DOHH2 (cell line): ENCODE results near the gene RMI2.

ENCODE experiments used
- H3F3A ChIP-seq: fragments of 200-600 bp; sonication (generic), shearing (Covaris generic); 2 replicates; pipeline ENCODE4 v1.6.0; 2016; ENCODE audit warnings: antibody characterized with exemption, mild to moderate bottlenecking; ENCODE audit not compliant: control insufficient read depth, insufficient read depth
- H3K27ac ChIP-seq: fragments of 200-600 bp; sonication (generic); 2 replicates; pipeline ENCODE4 v1.5.1; 2014; ENCODE audit warnings: low read depth, mild to moderate bottlenecking, low read length, moderate library complexity
- H3K27me3 ChIP-seq: fragments of 200-600 bp; sonication (generic); 2 replicates; pipeline ENCODE4 v1.6.1; 2014; ENCODE audit warnings: mild to moderate bottlenecking, low read length, mixed read lengths; ENCODE audit not compliant: control insufficient read depth
- H3K36me3 ChIP-seq: fragments of 200-600 bp; sonication (generic); 2 replicates; pipeline ENCODE4 v1.6.1; 2014; ENCODE audit warnings: mild to moderate bottlenecking, low read length, moderate library complexity, mixed read lengths; ENCODE audit not compliant: control insufficient read depth
- H3K4me1 ChIP-seq: fragments of 200-600 bp; sonication (generic); 2 replicates; pipeline ENCODE4 v1.6.1; 2014; ENCODE audit warnings: mild to moderate bottlenecking, low read length, mixed read lengths; ENCODE audit not compliant: control insufficient read depth
- H3K4me2 ChIP-seq: fragments of 200-600 bp; sonication (generic); 2 replicates; pipeline ENCODE4 v1.6.0; 2014; ENCODE audit warnings: mild to moderate bottlenecking, low read length, moderate library complexity
- H3K4me3 ChIP-seq: fragments of 200-600 bp; sonication (generic); 2 replicates; pipeline ENCODE4 v1.5.1; 2014; ENCODE audit warnings: mild to moderate bottlenecking, low read length, mixed read lengths
- H3K79me2 ChIP-seq: fragments of 200-600 bp; sonication (generic); 2 replicates; pipeline ENCODE4 v1.6.1; 2014; ENCODE audit warnings: mild to moderate bottlenecking, low read length, mixed read lengths; ENCODE audit not compliant: control insufficient read depth
- H3K9me2 ChIP-seq: fragments of 200-600 bp; sonication (generic); replicated peaks from 2 replicates; pipeline ENCODE4 v1.6.1; 2014; ENCODE audit warnings: mild to moderate bottlenecking, low read length, mixed read lengths; ENCODE audit not compliant: control insufficient read depth
- H3K9me3 ChIP-seq: fragments of 200-600 bp; sonication (generic); 2 replicates; pipeline ENCODE4 v1.6.1; 2014; ENCODE audit warnings: antibody characterized with exemption, low read length, mixed read lengths; ENCODE audit not compliant: control insufficient read depth, insufficient read depth
- H4K20me1 ChIP-seq: fragments of 200-600 bp; sonication (generic); 2 replicates; pipeline ENCODE4 v1.6.0; 2014; ENCODE audit warnings: low read depth, mild to moderate bottlenecking, antibody characterized with exemption, low read length, moderate library complexity; ENCODE audit not compliant: control insufficient read depth, insufficient read depth
- EZH2phosphoT487 ChIP-seq: fragments of 200-600 bp; sonication (generic); IDR thresholded peaks from 2 replicates; pipeline ENCODE4 v1.6.1; 2017; ENCODE audit warnings: borderline replicate concordance, mild to moderate bottlenecking, antibody characterized with exemption, low read length, moderate library complexity, mixed read lengths
- TF ChIP-seq, protein P1 (sequence below): fragments of 200-600 bp; sonication (generic); IDR thresholded peaks from one replicate; pipeline ENCODE4 v1.5.1; 2014; ENCODE audit warnings: antibody characterized with exemption, mild to moderate bottlenecking, low read depth, low read length; ENCODE audit not compliant: poor library complexity, severe bottlenecking

Gene RMI2

GRCh38 chr16:11330526-11331237 lies 14.6 kb upstream of the RMI2 start:
- no peaks in the 10 kb centered on the region for H3K36me3 ChIP-seq
- H3K9me3 ChIP-seq = peaks cover 6% of the 10 kb centered on the region
- peaks cover 43% of the 10 kb centered on the region for H3K27me3 ChIP-seq
- no peaks in the 10 kb centered on the region for H4K20me1 ChIP-seq
- peaks cover 59% of the 10 kb centered on the region for H3K4me1 ChIP-seq
- H3F3A ChIP-seq = peaks cover 14% of the 10 kb centered on the region
- TF ChIP-seq, protein P1, sequence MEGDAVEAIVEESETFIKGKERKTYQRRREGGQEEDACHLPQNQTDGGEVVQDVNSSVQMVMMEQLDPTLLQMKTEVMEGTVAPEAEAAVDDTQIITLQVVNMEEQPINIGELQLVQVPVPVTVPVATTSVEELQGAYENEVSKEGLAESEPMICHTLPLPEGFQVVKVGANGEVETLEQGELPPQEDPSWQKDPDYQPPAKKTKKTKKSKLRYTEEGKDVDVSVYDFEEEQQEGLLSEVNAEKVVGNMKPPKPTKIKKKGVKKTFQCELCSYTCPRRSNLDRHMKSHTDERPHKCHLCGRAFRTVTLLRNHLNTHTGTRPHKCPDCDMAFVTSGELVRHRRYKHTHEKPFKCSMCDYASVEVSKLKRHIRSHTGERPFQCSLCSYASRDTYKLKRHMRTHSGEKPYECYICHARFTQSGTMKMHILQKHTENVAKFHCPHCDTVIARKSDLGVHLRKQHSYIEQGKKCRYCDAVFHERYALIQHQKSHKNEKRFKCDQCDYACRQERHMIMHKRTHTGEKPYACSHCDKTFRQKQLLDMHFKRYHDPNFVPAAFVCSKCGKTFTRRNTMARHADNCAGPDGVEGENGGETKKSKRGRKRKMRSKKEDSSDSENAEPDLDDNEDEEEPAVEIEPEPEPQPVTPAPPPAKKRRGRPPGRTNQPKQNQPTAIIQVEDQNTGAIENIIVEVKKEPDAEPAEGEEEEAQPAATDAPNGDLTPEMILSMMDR = no peak
- TF ChIP-seq EZH2phosphoT487 = no peak
- no peaks in the 10 kb centered on the region for H3K9me2 ChIP-seq
- H3K27ac ChIP-seq = peak overlapping the region; percentile 35
- H3K79me2 ChIP-seq = no peaks in the 10 kb centered on the region
- peak overlapping the region; percentile 41 for H3K4me2 ChIP-seq
- H3K4me3 ChIP-seq = 0 out of 2 replicates have a peak overlapping the region, but pooled peaks have one; percentile 23

DNA sequence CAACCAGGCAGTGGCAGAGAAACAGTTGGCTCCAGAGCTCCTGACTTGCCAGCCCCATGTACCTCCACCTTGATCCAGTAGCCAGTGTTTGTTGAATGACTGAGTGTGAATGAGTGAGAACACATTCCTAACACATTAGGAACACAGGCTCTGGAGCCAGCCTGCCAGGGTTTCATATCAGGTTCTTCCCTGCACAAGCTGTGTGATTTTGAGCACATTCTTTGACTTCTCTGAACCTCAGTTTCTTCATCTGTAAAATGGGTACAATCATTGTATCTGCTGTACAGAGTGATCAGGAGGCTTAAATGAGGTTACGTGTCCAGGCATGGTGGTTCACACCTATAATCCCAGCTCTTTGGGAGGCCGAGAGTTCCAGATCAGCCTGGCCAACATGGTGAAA lies 13.3 kb upstream of the RMI2 start:
- no peak for TF ChIP-seq EZH2phosphoT487
- TF ChIP-seq, protein P1 = no peak
- peaks cover 48% of the 10 kb centered on the region for H3K4me1 ChIP-seq

GRCh38 chr16:11333010-11333409 lies 12.2 kb upstream of the RMI2 start:
- H3K4me2 ChIP-seq = no peak overlapping the region
- H4K20me1 ChIP-seq = no peaks in the 10 kb centered on the region
- peaks cover 17% of the 10 kb centered on the region for H3F3A ChIP-seq
- H3K27me3 ChIP-seq = peaks cover 26% of the 10 kb centered on the region
- peaks cover 42% of the 10 kb centered on the region for H3K4me1 ChIP-seq
- TF ChIP-seq EZH2phosphoT487 = no peak
- TF ChIP-seq, protein P1 = no peak
- H3K36me3 ChIP-seq = no peaks in the 10 kb centered on the region
- no peaks in the 10 kb centered on the region for H3K9me2 ChIP-seq
- no peaks in the 10 kb centered on the region for H3K9me3 ChIP-seq
- no peak overlapping the region for H3K4me3 ChIP-seq
- no peaks in the 10 kb centered on the region for H3K79me2 ChIP-seq
- H3K27ac ChIP-seq = no peak overlapping the region

More for the DNA sequence above, 13.3 kb upstream of the RMI2 start:
- H3K36me3 ChIP-seq = no peaks in the 10 kb centered on the region
- H3K9me2 ChIP-seq = no peaks in the 10 kb centered on the region
- peaks cover 17% of the 10 kb centered on the region for H3F3A ChIP-seq
- H3K27ac ChIP-seq = no peak overlapping the region
- no peak overlapping the region for H3K4me2 ChIP-seq
- H3K79me2 ChIP-seq = no peaks in the 10 kb centered on the region
- H3K9me3 ChIP-seq = peaks cover 4% of the 10 kb centered on the region
- H4K20me1 ChIP-seq = no peaks in the 10 kb centered on the region
- peaks cover 36% of the 10 kb centered on the region for H3K27me3 ChIP-seq
- no peak overlapping the region for H3K4me3 ChIP-seq
